Stimulated activated CD8-positive, alpha-beta memory T cell treated with anti-CD3 and anti-CD28 coated beads, Interleukin-12 subunit alpha, Interleukin-12 subunit beta, amount 100 ng/mL, for 24 hours (primary cell): ENCODE results near the gene ARHGEF10L.

Experiments used
- DNase-seq: peaks from one replicate; pipeline ENCODE4 v3.0.0-alpha.2; 2020; ENCODE audit errors: extremely low read depth

Gene ARHGEF10L

DNA sequence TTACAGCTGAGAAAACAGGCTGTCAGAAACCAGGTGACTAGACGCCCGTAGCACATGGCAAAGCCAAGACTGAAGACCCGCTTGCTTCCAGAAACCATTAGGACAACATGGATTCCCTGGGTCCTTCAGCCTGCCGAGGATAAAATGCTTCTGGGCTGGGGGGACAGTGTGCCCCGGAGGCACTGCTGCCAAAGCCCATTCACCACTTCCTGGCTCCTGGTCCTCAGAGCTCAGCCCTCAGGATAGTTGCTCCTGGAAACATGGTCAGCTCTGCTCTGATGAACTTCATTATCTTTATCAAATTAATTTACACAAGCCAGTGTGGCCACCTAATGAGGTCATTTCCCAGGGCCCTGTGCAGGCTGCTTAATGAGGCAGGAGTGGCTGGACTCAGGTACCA, 174.5 kb downstream of the ARHGEF10L start:
- DNase-seq, result no peak

- DNase-seq, result no peak
These were observed 178.4 kb downstream of the ARHGEF10L start for GRCh38 chr1:17717594-17718535.

DNA sequence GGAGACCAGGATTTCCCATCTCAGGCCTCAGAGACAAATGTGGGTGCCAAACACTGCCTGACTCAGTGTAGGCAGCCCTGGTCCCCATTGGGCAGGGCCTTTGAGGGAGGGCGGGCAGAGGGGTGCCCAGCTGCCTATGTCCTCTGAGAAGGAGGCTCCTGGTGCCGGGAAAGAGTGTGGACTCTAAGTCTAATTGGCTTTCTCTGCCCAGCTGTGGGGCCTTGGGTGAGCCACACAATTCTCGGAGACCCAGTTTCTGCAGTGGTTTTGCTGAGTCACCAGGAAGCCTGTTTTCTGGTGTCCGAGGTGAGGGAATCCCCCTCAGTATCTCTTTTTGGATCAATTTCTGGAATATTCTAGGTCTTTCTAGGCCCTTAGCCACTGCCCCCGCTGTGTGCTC, 180.4 kb downstream of the ARHGEF10L start:
- no peak for DNase-seq

DNA sequence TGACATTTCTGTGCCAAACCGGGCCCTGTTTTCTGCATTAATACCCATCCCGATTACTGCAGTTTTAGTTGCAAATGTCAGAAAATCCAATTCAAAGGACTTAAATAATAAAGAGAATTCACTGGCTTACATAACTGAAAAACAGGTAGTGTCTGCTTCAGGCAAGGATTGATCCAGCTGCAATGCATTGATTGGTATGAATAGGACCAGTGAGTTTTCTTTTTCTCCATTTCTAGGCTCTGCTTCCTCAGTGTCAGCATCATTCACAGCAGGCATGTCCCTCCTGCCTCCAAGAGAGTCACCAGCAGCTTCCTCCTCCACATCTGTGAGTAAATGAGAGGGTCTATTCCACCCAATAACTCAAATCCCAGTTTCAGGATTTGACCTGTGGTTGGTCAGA, 181.9 kb downstream of the ARHGEF10L start:
- no peak for DNase-seq

GRCh38 chr1:17723684-17724083, 184.2 kb downstream of the ARHGEF10L start:
- no peak for DNase-seq

DNA sequence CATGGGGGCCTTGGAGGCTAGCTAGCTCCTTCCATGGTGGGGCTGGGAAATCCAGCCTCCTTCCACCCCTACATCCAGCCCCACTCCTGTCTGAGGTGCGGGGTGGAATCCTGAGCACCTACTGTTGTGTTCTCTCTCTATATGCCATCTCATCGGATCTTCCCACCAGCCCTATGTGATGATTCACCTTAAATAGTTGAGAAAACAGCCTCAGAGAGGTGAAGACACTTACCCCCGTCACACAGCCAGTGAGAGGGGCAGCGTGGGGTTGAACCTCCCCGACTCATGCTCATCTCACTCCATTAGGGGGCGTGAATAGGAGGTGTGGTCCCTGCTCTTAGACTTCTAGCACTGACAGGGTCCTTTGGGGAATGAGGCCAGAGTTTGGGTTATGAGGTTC, 184.7 kb downstream of the ARHGEF10L start:
- DNase-seq, result no peak

GRCh38 chr1:17725084-17725719, 185.7 kb downstream of the ARHGEF10L start:
- no peak for DNase-seq

DNA sequence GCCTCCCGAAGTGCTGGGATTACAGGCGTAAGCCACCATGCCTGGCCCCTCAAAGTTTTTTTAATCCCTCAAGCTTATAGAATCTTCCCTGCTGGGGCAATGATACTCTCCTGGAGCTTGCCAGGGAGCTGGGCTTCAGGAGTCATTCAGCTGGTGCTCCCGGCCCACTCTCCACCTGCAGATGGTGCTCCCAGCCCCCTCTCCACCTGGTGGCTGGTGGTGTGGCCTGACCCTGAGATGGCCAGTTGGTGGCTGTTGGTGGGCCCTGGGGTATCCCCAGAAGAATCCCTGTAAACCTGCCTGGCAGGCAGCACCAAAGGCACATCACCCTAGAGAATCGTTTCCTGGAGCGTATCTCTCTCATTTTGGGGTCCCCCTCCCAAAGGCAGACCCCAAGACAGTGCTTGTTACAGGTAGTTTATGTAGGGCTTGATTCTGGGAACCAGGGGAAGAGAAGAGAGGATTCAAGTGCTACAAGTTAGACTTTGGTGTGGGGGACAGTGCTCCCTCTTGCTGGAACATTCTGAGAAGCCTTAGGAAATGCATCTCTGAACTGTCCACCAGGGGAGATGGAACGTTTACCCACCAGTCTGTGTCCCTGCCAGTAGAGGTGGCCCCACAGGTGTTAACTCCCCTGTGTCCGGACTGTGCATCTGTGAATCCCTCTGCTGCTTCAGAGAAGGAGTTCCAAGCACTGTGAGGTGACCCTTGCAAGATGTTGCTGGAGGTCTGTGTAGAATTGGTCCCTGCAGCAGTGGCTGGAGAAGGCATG, 186.5 kb downstream of the ARHGEF10L start:
- DNase-seq, result no peak

DNA sequence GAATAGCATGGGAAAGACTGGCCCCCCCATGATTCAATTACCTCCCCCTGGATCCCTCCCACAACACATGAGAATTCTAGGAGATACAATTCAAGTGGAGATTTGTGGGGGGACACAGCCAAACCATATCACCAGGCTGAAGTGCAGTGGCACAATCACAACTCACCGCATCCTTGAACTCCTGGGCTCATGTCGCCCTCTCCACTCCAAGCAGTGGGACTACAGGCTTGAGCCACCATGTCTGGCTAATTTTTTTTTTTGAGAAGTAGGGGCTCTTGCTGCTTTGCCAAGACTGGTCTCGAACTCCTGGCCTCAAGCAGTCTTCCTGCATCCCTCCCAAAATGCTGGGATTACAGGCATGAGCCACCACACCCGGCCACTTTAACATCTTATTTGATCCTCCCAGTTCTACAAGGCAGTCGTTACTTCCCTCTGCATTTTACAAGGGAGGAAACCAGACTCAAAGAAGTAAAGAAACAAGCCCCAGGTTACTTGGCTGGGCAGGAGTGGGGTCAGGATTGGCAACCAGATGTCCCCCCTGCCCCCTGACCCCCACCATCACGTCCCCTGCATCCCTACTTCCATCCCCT, 188.7 kb downstream of the ARHGEF10L start:
- DNase-seq, result no peak

DNA sequence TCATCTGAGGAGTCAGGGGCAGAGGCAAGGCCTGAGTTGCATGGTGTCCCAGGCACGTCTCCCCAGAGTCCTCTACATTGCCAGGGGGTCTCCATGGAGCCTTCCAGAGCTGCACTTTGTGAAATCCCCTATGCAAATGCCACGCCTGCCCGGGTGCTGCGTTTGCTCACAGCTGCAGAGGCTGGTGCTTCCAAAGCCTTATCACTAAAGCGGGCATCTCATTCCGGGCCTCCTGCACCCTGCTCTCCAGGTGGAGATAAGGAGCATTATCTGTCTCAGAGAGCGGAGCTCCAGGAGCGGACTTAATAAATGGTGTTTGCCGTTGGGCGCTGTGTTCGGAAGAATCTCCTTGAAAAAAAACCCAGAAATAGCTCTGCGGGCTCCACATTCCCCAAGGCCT, 189.8 kb downstream of the ARHGEF10L start:
- DNase-seq, result no peak

- no peak for DNase-seq
These were observed 190.4 kb downstream of the ARHGEF10L start for GRCh38 chr1:17729909-17730308.

DNA sequence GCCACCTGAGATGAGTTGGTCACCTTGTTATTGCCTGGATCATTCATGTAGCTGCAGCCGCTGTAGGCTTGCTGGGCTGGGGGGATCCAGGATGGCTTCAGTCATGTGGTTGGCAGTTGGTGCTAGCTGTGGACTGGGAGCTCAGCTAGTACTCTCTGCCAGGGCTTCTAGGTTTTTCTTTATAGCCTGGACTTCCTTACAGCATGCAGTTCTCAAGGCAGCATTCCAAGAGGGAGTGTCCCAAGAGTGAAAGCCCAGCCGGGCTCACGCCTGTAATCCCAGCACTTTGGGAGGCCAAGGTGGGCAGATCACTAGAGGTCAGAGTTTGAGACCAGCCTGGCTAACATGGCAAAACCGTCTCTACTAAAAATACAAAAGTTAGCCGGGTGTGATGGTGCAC, 192.0 kb downstream of the ARHGEF10L start:
- DNase-seq, result no peak

GRCh38 chr1:17732475-17732874, 193.0 kb downstream of the ARHGEF10L start:
- no peak for DNase-seq

GRCh38 chr1:17733661-17734060, 194.2 kb downstream of the ARHGEF10L start:
- DNase-seq, result no peak

- DNase-seq, result no peak
These were observed 195.1 kb downstream of the ARHGEF10L start for GRCh38 chr1:17734609-17735008.

- DNase-seq, result no peak
These were observed 195.8 kb downstream of the ARHGEF10L start for GRCh38 chr1:17735348-17735747.

- no peak for DNase-seq
These were observed 196.3 kb downstream of the ARHGEF10L start for GRCh38 chr1:17735793-17736192.

DNA sequence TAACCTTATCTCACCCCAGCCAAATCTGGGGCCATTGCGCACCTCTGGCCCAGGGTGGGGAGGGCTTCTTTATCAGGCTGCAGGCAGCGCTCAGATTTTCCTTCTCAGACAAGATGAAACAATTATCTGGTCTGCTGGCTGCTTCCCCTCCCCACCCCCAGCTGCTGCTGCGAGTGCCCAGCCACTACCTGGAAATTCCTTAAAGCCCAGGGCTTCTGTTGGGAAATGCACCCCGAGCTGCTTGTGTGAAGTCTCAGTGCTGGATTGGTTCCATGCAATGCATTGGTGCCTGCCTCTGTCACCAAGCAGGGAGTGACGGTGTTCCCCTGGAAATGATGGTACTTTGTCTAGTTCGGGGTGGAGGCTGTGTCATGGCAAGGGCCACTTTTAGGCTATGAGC, 197.1 kb downstream of the ARHGEF10L start:
- DNase-seq, result no peak

DNA sequence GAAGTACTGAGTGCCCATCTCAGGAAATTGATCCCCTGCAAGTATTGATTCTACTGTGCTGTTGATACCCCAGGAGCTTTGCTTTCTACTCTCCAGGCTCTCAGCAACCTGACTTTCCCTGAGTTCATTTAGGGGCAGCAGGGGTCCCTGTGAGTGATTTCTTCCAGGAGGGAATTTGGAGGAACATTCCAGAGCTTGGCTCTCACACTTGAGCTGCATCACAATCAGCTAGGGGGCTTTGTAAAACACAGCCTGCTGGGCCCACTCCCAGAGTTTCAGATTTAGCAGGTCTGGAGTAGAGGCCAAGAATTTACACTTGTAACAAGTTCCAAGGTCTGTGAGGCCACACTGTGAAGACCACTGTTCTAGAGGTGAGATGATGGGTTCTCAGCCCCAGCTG, 199.6 kb downstream of the ARHGEF10L start:
- DNase-seq, result no peak

GRCh38 chr1:17741052-17741451, 201.6 kb downstream of the ARHGEF10L start:
- no peak for DNase-seq

DNA sequence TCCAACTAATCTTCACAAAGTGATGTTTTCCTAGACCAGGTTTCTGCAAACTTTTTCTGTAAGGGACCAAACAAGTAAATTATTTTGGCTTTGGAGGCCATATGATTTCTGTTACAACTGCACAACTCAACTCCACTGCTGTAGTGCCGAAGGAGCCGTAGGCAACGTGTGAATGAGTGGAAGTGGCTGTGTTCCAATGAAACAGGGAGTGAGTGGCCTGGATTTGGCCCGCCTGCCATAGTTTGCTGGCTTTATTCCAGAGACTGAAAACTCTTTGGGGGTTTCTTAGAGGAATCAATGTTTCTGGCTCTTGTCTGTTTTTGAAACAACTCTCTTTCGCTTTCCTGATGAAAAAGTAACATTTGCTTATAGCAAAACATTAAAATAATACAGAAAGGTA, 203.1 kb downstream of the ARHGEF10L start:
- no peak for DNase-seq

DNA sequence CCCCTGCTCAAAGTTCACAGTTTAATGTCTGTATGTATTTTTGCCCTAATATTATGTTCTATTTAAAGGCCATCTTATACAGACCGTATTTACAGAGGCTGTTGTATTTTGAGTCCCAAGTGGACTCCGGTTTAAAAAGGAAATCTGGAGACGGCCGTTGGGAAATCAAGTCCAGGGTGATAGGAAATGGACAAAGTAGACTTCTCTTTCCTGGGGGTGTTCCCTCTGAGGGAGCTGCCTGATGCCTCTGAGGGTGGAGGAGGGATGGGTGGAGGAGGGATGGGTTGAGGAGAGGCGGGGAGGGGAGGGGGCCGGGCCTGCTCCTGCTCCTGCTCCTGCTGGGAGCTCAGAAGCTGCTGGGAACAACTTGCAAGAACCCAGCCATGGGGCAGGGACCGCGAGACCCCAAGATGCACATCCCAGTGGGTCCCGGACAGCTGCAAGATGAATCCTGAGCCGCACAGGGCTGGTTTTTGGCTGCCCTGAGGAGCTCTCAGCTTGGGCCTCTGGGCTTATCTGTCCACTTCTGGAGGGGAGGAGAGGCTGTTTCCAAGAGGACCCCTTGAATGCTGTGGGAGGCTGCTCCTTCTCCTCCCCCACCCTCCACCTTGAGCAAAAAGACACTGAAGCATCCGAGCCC, 203.6 kb downstream of the ARHGEF10L start:
- no peak for DNase-seq
